Mesenteric fat pad (tissue), 1 donor: ENCODE results near the gene FAM117A. TPM values are rescaled to one million over a fixed set of nuclear protein-coding genes. Genes with fewer than 3 reads are reported as not detected.
A peak's percentile ranks its signal among the peaks of the same experiment; 100 is the strongest.
"Not testable (repeated sequence)": the region's sequence is repeated elsewhere in the genome, so short reads cannot be mapped to it uniquely, and the experiment has no call there.

Source experiments
- DNase-seq: peaks from one replicate; pipeline ENCODE4 v3.0.0-alpha.2; 2020; ENCODE audit warnings: low spot score
- total RNA-seq: library from RNA; stranded (reverse); fragmentation: NEBNext Ultra II Directional; extraction: Animal tissue kit (Norgen Biotek cat#: 25700); gene quantifications from one replicate; pipeline ENCODE4 v1.2.1, GENCODE V29; 2021
- donor health status: DM: yes; HTN: yes; CAD: no.

FAM117A gene
- total RNA-seq, 1 donor from 2014 or later = 5.9 TPM

- DNase-seq = no peak
Measured at GRCh38 chr17:49741692-49742076, 22.2 kb downstream of the FAM117A start.

GRCh38 chr17:49741009-49741691, 22.8 kb downstream of the FAM117A start:
- no peak for DNase-seq

GRCh38 chr17:49739641-49740271, 24.2 kb downstream of the FAM117A start:
- no peak for DNase-seq

GRCh38 chr17:49738456-49739163, 25.3 kb downstream of the FAM117A start:
- no peak for DNase-seq

- DNase-seq = no peak
Measured at GRCh38 chr17:49734515-49735490, 29.1 kb downstream of the FAM117A start.

GRCh38 chr17:49731435-49731831, 32.5 kb downstream of the FAM117A start:
- DNase-seq = no peak

GRCh38 chr17:49730785-49731434, 33.0 kb downstream of the FAM117A start:
- DNase-seq = no peak

- DNase-seq = no peak
Measured at GRCh38 chr17:49730078-49730784, 33.7 kb downstream of the FAM117A start.

DNA sequence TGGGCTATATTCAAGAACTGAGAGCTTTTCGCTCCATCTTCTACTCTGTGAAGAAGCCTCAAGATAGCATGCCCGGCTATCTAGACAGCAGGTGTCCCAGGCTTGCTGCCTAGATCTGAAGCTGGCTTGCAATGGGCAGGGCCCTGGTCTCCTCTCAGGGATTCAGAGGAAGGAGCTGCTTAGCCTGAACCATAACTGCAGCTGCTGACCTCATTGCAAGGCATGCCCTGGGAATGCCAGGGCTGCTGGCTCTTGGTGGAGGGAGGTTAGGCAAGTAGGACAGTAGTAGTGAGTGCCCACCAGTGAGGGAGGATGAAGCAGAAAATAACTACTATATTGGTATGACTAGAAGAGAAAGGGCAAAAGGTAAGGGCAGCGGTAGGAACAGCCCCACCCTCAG, 34.9 kb downstream of the FAM117A start:
- DNase-seq = no peak

GRCh38 chr17:49728425-49728824, 35.5 kb downstream of the FAM117A start:
- no peak for DNase-seq

GRCh38 chr17:49727380-49727779, 36.6 kb downstream of the FAM117A start:
- no peak for DNase-seq

GRCh38 chr17:49725452-49726130, 38.3 kb downstream of the FAM117A start:
- no peak for DNase-seq

DNA sequence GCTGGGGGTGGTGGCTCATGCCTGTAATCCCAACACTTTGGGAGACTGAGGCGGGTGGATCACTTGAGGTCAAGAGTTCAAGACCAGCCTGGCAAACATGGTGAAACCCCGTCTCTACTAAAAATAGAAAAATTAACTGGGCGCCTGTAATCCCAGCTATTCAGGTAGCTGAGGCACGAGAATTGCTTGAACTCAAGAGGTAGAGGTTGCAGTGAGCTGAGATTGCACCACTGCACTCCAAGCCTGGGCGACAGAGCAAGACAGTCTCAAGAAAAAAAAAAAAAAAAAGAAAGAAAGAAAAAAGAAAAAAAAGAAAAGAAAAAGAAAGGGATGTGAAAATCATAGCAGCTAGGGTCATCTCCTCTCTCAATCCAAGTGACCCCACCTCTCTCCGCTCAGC, 39.4 kb downstream of the FAM117A start:
- DNase-seq = not testable (repeated sequence)

DNA sequence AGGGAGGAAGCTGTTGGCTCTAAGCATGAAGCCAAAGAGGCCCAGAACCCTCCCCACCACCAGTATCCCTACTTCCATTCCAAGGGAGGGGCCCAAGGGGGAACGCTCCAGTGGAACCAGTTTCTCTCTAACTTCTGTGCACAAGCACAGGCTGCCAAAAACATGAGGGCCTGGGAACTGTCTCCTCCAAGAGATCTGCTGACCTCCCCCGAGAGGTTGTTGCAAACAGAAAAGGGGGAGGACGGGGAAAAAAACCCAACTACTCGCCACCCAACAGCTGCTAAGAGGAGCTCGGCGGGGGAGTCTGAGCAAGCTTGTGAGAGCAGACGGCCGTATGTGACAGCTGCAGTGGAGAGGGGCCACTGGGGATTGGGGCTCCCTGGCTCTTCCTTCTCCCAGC, 40.5 kb downstream of the FAM117A start:
- no peak for DNase-seq

GRCh38 chr17:49722066-49722465, 41.9 kb downstream of the FAM117A start:
- peak; percentile 64 for DNase-seq

- DNase-seq = no peak
Measured at GRCh38 chr17:49717371-49717861, 46.5 kb downstream of the FAM117A start.

- no peak for DNase-seq
Measured at GRCh38 chr17:49716668-49717364, 47.1 kb downstream of the FAM117A start.

GRCh38 chr17:49715717-49716279, 48.1 kb downstream of the FAM117A start:
- DNase-seq = no peak
